Endometrial microvascular endothelial cells (primary cell): Measurements from ENCODE around the gene TM9SF4. TPM values are rescaled to one million over a fixed set of nuclear protein-coding genes. Genes with fewer than 3 reads are reported as not detected.

ENCODE experiments used
- in situ Hi-C: cut with HindIII; loops from 2 replicates; pipeline ENCODE4 v1.10.0; 2017; ENCODE audit warnings: low sequenced_read_pairs, low pct_unique_long_range_greater_than_20kb; ENCODE audit errors: inconsistent ontology term
- total RNA-seq: library from RNA; depleted of rRNA; stranded (reverse); fragments of >200 nt; gene quantifications from one replicate; pipeline ENCODE4 v1.2.3, GENCODE V29; 2015; ENCODE audit errors: inconsistent ontology term

The TM9SF4 gene
- total RNA-seq, 1 donor from 2014 or later, result 48.2 TPM

DNA sequence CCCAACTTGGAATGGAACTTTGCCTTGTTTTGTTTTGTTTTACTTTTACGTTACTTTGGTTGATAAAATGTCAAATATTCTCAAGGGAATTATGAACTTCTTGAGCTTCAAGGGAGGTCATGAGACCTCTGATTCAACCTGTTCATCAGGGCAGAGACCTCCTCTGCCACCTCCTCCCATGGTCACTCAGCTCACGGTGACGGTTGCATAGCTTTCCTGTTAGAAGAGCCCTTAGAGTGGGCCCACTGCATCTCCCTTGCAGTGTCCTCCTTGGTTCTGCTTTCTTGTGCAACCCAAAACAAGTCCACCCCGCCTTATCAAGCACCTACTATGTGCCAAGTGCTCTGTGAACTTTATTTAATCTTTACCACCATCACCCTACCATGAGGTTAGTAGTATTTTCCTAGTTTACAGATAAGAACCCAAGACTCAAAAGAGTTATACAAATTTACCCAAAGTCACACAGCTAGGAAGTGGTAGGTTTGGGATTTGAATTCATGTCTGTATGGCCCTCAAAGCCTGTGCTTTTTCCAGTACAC, 15.5 kb downstream of the TM9SF4 start:
- in situ Hi-C loops, result no loop called here

DNA sequence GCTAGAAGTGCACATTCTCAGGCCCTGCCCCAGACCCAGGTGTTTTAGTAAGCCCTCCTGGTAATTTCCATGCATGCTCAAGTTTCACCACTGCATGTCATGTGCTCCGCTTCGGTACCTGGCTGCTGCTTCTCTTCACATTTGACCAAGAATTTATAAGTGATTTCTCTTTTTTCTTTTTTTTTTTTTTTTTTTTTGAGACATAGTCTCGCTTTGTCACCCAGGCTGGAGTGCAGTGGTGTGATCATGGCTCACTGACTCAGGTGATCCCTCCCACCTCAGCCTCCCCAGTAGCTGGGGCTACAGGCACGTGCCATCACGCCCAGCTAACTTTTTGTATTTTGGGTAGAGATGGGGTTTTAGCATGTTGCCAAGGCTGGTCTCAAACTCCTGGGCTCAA, 16.0 kb downstream of the TM9SF4 start:
- in situ Hi-C loops, result no loop called here

GRCh38 chr20:32126919-32127318, 17.4 kb downstream of the TM9SF4 start:
- in situ Hi-C loops, result no loop called here

DNA sequence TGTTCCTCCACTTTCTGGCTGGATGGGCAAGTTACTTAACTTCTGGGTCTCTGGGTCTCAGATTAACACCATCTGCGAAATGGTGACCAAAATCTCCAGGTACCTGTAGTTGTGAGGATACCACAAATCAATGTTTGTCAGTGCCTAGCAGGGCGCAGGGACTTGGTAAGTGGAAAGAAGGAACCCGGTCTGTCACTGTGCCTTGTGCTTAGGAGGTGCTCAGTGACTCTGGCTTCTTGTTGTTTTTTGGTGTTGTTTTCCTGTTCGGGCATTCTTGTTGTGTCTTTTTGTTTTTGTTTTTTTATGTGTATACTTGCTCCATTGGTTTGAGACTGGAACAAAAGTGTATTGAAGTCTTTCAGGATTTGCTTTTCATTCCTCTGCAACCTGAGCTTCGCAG, 17.8 kb downstream of the TM9SF4 start:
- in situ Hi-C loops, result no loop called here

DNA sequence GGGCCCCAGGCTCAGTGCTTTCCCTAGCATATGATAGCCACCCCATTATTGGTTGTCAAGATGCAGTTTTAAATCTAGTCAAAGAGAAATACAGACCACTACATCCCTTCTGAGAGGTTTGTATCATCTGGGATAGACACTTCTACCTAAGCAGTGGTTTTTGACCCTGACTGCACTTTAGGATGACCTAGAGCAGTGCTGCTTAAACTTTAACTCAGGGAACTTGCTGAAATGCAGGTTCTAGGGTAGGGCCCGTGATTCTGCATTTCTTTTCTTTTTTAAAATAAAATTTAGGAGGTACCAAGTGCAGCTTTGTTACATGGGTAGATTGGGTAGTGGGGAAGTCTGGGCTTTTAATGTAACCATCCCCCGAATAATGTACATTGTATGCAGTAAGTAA, 18.7 kb downstream of the TM9SF4 start:
- in situ Hi-C loops, result no loop called here

- in situ Hi-C loops, result no loop called here
Observed at GRCh38 chr20:32129863-32130262, 20.3 kb downstream of the TM9SF4 start.

DNA sequence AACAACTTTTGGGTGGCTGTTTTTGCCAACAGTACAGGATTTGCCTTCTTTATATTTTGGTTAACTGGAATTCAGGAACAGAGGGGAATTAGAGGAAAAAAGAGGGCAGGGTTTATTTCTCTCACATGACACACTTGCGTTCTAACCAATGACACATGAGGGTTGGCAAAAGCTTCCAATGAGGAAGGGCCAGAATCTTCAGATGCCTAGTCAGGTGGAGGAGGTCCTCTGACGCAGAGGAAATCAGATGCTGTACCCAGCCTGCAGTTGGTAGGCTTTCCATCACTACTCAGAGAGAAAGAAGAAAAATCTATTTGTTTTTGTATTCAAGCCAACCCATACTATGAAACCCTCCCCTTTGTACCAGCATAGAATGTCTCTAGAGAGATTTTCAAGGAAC, 20.8 kb downstream of the TM9SF4 start:
- in situ Hi-C loops, result no loop called here

GRCh38 chr20:32130965-32131364, 21.5 kb downstream of the TM9SF4 start:
- in situ Hi-C loops, result no loop called here

DNA sequence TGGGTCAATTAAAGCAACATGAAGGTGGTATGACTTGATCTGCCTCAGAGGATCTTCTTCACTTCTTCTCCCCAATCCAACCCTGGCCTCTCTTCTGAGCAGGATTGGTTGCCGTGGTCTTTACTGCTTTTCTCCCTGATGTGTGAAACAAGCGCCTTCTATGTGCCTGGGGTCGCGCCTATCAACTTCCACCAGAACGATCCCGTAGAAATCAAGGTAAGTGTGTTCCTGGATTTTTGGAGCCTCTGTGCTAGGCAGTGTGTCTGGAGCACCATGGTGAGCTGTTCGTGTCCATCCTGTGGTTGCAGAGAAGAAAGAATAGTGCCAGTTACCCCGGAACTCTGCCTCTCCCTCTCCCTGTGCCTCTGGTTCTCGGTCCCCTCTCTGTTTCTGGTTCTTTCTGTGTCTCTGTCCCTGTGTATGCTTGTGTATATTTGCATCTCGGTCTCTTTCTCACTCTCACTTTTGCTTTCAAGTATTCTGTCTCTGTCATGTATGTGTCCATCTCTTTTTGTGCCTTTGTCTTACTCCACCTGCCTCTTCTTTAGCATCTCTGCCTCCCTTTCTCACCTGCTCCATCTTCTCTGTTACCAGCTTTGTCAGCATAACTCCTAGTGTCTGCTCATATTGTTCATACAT, 23.5 kb downstream of the TM9SF4 start:
- in situ Hi-C loops, result no loop called here

- in situ Hi-C loops, result no loop called here
Observed at GRCh38 chr20:32134026-32134425, 24.5 kb downstream of the TM9SF4 start.

- in situ Hi-C loops, result no loop called here
Observed at GRCh38 chr20:32135983-32136515, 26.5 kb downstream of the TM9SF4 start.

GRCh38 chr20:32138921-32139320, 29.4 kb downstream of the TM9SF4 start:
- in situ Hi-C loops, result no loop called here

- in situ Hi-C loops, result no loop called here
Observed at GRCh38 chr20:32139947-32140346, 30.4 kb downstream of the TM9SF4 start.

GRCh38 chr20:32140603-32141002, 31.1 kb downstream of the TM9SF4 start:
- in situ Hi-C loops, result no loop called here

DNA sequence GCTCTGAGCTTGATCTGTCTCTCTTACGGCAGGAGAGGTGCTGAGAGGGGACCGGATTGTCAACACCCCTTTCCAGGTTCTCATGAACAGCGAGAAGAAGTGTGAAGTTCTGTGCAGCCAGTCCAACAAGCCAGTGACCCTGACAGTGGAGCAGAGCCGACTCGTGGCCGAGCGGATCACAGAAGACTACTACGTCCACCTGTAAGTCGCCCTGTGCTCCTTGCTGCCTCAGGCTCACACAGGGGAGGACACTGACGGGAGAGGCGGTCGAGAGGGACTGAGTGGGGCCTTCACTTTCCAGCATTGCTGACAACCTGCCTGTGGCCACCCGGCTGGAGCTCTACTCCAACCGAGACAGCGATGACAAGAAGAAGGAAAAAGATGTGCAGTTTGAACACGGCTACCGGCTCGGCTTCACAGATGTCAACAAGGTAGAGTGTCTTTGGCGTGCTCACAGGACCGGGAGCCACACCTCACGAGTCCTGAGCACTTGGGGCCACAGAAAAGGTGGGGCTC, 32.0 kb downstream of the TM9SF4 start:
- in situ Hi-C loops, result no loop called here

- in situ Hi-C loops, result no loop called here
Observed at GRCh38 chr20:32142088-32142487, 32.6 kb downstream of the TM9SF4 start.

GRCh38 chr20:32142991-32143390, 33.5 kb downstream of the TM9SF4 start:
- in situ Hi-C loops, result no loop called here

DNA sequence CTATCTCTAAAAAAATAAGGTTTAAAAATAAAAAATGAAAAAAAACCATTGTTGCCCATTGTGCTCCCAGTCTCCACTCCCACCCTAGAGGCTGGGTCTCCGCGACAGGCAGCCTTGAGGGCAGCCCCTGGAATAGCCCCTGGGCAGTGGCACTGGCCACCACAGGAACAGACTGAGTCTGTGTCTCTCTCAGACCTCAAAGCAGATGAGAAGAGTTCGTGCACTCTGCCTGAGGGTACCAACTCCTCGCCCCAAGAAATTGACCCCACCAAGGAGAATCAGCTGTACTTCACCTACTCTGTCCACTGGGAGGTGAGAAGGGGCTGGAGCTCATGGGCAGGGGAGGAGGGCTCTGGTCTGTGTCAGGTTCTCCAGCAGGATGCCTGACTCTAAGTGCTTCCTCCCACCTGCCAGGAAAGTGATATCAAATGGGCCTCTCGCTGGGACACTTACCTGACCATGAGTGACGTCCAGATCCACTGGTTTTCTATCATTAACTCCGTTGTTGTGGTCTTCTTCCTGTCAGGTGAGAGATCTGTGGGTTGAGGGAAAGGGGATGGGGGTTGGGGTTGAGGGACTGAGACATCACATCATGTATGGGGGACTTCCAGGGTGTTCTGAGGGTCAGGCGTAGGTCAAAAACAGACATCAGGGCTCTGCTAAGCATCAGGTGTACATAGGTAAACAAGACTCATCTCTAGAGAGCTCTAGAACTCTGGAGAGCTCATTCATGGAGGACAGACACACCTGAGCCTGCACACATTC, 35.6 kb downstream of the TM9SF4 start:
- in situ Hi-C loops, result no loop called here

GRCh38 chr20:32149566-32150170, 40.2 kb downstream of the TM9SF4 start:
- in situ Hi-C loops, result no loop called here
